ENCODE data around the gene NHLRC4. TPM values are rescaled to one million over a fixed set of nuclear protein-coding genes. Genes with fewer than 3 reads are reported as not detected.

The NHLRC4 gene
- total and polyA plus RNA-seq, 2 of the 4 experiments (the other 2 are of a cell fraction) = 0.72 to 0.84 TPM

DNA sequence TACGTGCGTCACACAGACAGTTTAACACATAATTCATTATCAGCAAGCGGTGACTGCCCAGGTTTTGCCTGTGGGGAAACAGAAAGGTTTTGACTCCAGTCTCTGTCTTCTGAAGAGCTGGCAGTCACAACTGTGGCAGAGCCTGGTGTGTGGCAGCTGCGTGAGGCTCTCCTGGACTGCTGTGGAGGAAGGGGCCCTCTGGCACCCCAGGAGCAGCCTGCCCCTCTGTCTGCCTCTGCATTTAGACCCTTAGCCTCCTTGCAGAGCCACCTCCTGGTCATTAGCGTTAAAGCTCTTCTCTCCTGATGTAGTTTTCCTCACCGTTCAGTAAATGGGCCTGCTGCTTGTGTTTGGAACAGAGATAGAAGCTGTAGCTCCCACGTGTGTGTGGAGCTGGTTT is 34.0 kb downstream of the NHLRC4 start:
- H3K4me1 ChIP-seq (ENCODE audit: control insufficient read depth, insufficient read depth, low read length) = no peaks in the 10 kb centered on the region
- H2BK5ac ChIP-seq (ENCODE audit: low read depth, low read length, poor library complexity, severe bottlenecking) = no peak overlapping the region
- intact Hi-C loops (cut with micrococcal nuclease) (no loop called here), dilution Hi-C loops (cut with HindIII; ENCODE audit: low sequenced_read_pairs, unreplicated experiment) (no loop called here), in situ Hi-C loops (cut with MboI; ENCODE audit: low sequenced_read_pairs) (no loop called here)
- H4K8ac ChIP-seq (ENCODE audit: low read depth in 2 of 2, low read length in 2 of 2) = no peak overlapping the region
- peaks cover 21% of the 10 kb centered on the region for H4K20me1 ChIP-seq (ENCODE audit: insufficient read depth, low read length)
- no peak overlapping the region for H2AK5ac ChIP-seq (ENCODE audit: low read depth, low read length)
- H2AFZ ChIP-seq (replicated peaks; ENCODE audit: low read length, poor library complexity) = no peak overlapping the region
- H3K4me2 ChIP-seq (ENCODE audit: low read depth, low read length) = no peak overlapping the region
- CTCF ChIA-PET = interaction anchor here (0.7 to 1.0 kb wide), 3 partner anchors 11 to 175 kb away, joined by 3 read pairs; partner anchors contain the start of genes RAB11FIP3 and RAB40C
- no peak overlapping the region for H3K23ac ChIP-seq (ENCODE audit: low read depth, low read length)
- H3K56ac ChIP-seq (ENCODE audit: extremely low read depth, insufficient read depth, low read length) = no peak overlapping the region
- no peak for TF ChIP-seq NFE2L2 (IDR thresholded peaks at IDR 0.05; ENCODE audit: low read depth, low read length)
- TF ChIP-seq BHLHE40 (IDR thresholded peaks at IDR 0.05; ENCODE audit: low read depth, low read length) = no peak
- TF ChIP-seq POLR2A (IDR thresholded peaks at IDR 0.05; ENCODE audit: low read depth, low read length) = no peak
- TF ChIP-seq FOS (IDR thresholded peaks at IDR 0.05; ENCODE audit: low read depth, low read length) = no peak
- TF ChIP-seq CHD1 (IDR thresholded peaks at IDR 0.05; ENCODE audit: low read depth, low read length) = no peak
- no peak for TF ChIP-seq CEBPB (IDR thresholded peaks at IDR 0.05; ENCODE audit: low read depth, low read length)
- TF ChIP-seq MXI1 (IDR thresholded peaks at IDR 0.05; ENCODE audit: borderline replicate concordance, low read depth, low read length) = no peak
- TF ChIP-seq, protein P1, sequence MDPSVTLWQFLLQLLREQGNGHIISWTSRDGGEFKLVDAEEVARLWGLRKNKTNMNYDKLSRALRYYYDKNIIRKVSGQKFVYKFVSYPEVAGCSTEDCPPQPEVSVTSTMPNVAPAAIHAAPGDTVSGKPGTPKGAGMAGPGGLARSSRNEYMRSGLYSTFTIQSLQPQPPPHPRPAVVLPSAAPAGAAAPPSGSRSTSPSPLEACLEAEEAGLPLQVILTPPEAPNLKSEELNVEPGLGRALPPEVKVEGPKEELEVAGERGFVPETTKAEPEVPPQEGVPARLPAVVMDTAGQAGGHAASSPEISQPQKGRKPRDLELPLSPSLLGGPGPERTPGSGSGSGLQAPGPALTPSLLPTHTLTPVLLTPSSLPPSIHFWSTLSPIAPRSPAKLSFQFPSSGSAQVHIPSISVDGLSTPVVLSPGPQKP (IDR thresholded peaks at IDR 0.05; ENCODE audit: borderline replicate concordance, low read depth, low read length) = no peak
- TF ChIP-seq, protein P2, sequence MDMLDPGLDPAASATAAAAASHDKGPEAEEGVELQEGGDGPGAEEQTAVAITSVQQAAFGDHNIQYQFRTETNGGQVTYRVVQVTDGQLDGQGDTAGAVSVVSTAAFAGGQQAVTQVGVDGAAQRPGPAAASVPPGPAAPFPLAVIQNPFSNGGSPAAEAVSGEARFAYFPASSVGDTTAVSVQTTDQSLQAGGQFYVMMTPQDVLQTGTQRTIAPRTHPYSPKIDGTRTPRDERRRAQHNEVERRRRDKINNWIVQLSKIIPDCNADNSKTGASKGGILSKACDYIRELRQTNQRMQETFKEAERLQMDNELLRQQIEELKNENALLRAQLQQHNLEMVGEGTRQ (IDR thresholded peaks at IDR 0.05; ENCODE audit: low read depth, low read length) = no peak
- TF ChIP-seq RAD21 (IDR thresholded peaks at IDR 0.05; ENCODE audit: low read length) = no peak
- no peak for TF ChIP-seq RFX5 (IDR thresholded peaks at IDR 0.05; ENCODE audit: low read depth, low read length)
- TF ChIP-seq RCOR1 (IDR thresholded peaks at IDR 0.05; ENCODE audit: insufficient replicate concordance, low read length) = no peak
- ATAC-seq (ENCODE audit: low read depth) (peak; percentile 60), DNase-seq (no peak)
- no peak overlapping the region for H2BK20ac ChIP-seq (ENCODE audit: low read depth, low read length)
- no peak overlapping the region for H3K14ac ChIP-seq (replicated peaks; ENCODE audit: low read depth, low read length)
- H3K27ac ChIP-seq (ENCODE audit: insufficient read depth, low read length) = no peak overlapping the region
- no peak overlapping the region for H4K91ac ChIP-seq (ENCODE audit: insufficient read depth, low read depth, low read length)
- no TSS peak for BruUV-seq (replicated peaks)
- H2BK120ac ChIP-seq (ENCODE audit: low read depth, low read length) = no peak overlapping the region
- H2AK9ac ChIP-seq (replicated peaks; ENCODE audit: low read depth, low read length, poor library complexity) = no peak overlapping the region
- no peak overlapping the region for H3K18ac ChIP-seq (ENCODE audit: low read depth, low read length)
- no peak overlapping the region for H2BK15ac ChIP-seq (ENCODE audit: low read depth, low read length)
- H3K9me3 ChIP-seq (ENCODE audit: control insufficient read depth, insufficient read depth, low read length) = no peaks in the 10 kb centered on the region; the same call in 1 of the 2 replicates
- POLR2A ChIA-PET (ENCODE audit: unreplicated experiment) = interaction anchor here (0.8 kb wide), 1 partner anchor 21 kb away, joined by 3 read pairs; no protein-coding TSS in a partner anchor
- 80% methylated on average over 1 of the region's 7 CpGs; no CpG with 5 or more reads in 1 of the 2 experiments for WGBS, 2 experiments (ENCODE audit: extremely low coverage in 2 of 2, insufficient read length in 1 of 2)
- H3K79me1 ChIP-seq (ENCODE audit: low read depth in 1 of 2, low read length in 2 of 2) = peaks cover 23 to 75% of the 10 kb centered on the region in 2 experiments
- H3K36me3 ChIP-seq (ENCODE audit: control insufficient read depth, insufficient read depth, low read length) = peaks cover 6% of the 10 kb centered on the region; the same call in 1 of the 2 replicates
- H3K9ac ChIP-seq (ENCODE audit: low read depth, low read length) = no peak overlapping the region
- H4K5ac ChIP-seq (ENCODE audit: low read depth, low read length) = no peak overlapping the region
- 0 out of 2 replicates have a peak, but pooled peaks cover 4% of the 10 kb centered on the region for H3K9me1 ChIP-seq (ENCODE audit: insufficient read depth, low read length)
- no peak overlapping the region for H3K4me3 ChIP-seq (ENCODE audit: insufficient read depth, low read depth, low read length)
- H3K4ac ChIP-seq (ENCODE audit: low read depth, low read length) = no peak overlapping the region
- no peaks in the 10 kb centered on the region for H3K27me3 ChIP-seq (ENCODE audit: control insufficient read depth, insufficient read depth, low read length)
